GM12873 (cell line): ENCODE data around the gene C19orf47.

ENCODE experiments used
- CTCF ChIP-seq: IDR thresholded peaks from 2 replicates; pipeline ENCODE4 v1.5.1; 2012; ENCODE audit warnings: low read depth, mild to moderate bottlenecking, moderate library complexity, low read length, control low read depth; ENCODE audit not compliant: insufficient read depth; ENCODE audit errors: missing control alignments

The C19orf47 gene

DNA sequence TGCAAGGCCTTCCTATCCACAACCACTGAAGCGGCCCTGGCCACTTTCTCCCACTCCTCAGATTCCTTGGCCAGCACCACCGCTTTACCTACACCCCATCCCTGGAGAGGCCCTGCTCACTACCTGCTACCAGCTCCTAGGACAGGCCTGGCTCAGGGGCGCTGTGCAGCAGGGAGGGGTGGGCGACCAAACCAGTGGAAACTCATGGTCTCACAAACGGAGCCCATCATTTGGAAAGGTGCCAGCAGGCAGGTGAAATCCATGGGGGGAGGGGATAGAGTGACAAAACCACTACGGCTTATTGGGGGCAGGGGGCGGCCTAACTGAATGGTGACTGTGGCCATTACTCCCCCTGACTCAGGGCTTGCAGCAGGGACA lies 27.6 kb downstream of the C19orf47 start:
- TF ChIP-seq CTCF: no peak

DNA sequence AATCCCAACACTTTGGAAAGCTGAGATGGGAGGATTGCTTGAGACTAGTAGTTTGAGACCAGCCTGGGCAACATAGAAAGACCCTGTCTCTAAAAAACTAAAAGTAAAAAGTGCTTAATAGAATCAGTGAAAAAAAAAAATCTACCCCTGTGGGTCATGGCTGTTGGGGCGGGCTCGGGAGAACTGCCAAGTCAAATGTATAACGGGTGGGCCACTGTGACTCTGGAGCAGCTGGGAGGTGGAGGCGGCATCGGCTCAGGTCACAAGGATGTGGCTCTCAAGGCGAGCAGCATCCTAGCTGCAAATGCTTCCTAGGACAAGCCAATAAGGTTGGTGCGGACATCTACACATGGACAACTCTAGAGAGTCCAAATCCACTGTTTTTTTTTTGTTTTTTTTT lies 30.9 kb downstream of the C19orf47 start:
- no peak for TF ChIP-seq CTCF

- TF ChIP-seq CTCF: no peak
These were observed 32.3 kb downstream of the C19orf47 start for GRCh38 chr19:40315812-40316470.

DNA sequence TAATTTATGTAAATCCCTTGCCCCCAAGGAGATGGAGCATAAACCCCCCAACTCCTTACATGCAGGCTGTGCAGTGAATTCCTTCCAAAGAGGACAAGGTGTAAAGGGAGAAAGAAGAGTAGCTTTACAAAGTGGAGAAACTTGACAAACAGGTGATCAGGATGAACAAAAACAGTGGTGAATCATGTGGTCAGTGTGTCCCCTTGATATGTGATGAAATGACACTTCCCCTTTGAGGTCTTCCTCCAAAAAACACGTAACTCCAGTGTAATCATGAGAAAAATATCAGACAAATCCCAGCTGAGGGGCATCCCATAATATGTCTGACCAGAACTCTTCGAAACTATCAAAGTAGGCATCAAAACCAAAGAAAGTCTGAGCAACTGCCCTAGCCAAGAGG lies 33.5 kb downstream of the C19orf47 start:
- no peak for TF ChIP-seq CTCF

DNA sequence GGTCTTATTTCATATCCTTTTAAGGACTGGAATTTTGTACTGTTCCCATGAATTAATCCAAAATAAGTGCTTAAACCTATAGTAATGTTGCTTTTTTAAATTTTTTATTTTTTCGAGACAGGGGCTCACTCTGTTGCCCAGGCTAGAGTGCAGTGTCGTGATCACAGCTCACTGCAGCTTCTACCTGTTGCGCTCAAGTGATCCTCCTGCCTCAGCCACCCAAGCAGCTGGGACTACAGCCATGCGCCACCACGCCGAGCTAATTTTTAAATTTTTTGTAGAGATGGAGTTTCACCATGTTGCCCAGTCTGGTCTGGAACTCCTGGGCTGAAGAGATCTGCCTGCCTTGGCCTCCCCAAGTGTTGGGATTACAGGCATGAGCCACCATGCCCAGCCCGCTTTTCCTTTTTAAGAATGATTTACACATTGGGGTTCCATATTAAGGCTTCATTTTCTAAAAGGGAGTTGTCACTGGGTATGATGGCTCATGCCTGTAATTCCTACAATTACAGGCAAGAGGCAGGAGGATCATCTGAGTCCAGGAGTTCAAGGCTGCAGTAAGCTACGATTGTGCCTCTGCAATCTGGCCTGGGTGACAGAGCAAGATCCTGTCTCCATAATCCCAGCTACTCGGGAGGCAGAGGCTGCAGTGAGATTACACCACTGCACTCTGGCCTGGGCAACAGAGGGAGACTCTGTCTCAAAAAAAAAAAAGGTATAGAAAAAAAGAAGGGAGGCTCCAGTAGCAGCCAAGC lies 34.8 kb downstream of the C19orf47 start:
- no peak for TF ChIP-seq CTCF

DNA sequence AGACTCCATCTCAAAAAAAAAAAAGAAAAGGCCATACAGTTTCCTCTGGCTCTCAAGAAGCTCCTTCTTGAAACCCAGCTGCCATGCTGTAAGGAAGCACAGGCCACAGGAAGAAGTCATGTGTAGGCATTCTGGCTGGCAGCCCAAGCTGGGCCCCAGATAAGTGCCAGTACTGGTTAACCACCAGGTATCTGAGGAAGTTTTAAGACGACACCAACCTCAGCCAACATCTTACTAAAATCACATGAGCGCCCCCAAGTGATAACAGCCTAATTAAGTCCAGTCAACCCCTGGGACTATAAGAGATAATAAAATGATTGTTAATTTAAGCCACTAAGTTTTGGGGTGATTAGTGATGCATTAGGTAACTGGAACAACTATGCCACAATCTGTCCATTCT lies 35.7 kb downstream of the C19orf47 start:
- TF ChIP-seq CTCF: no peak

- no peak for TF ChIP-seq CTCF
These were observed 38.5 kb downstream of the C19orf47 start for GRCh38 chr19:40309666-40310065.
